CD14-positive monocyte (primary cell): Measurements from ENCODE around the gene YDJC. TPM values are rescaled to one million over a fixed set of nuclear protein-coding genes. Genes with fewer than 3 reads are reported as not detected.
A peak's percentile ranks its signal among the peaks of the same experiment; 100 is the strongest.

ENCODE experiments used
- DNase-seq, 3 donors: peaks; one replicate each; pipeline ENCODE4 v3.0.0-alpha.2; 2011 to 2022
- H2AFZ ChIP-seq: 2 replicates; pipeline ENCODE4 v1.6.0; 2012; ENCODE audit warnings: mild to moderate bottlenecking, low read depth, low read length, inconsistent platforms; ENCODE audit not compliant: insufficient read depth, poor library complexity, severe bottlenecking
- H3K27ac ChIP-seq, 2 donors: 1 replicate in 1 of 2; 2 replicates in 1 of 2; pipeline ENCODE4 v1.5.1; 2012 to 2013; ENCODE audit warnings: low read length in 2 of 2, control low read depth in 1 of 2, inconsistent platforms in 1 of 2, low read depth in 1 of 2, mild to moderate bottlenecking in 1 of 2
- H3K27me3 ChIP-seq, 2 donors: one replicate each; pipeline versions ENCODE4 v1.6.0 to v1.6.1; 2011 to 2013; ENCODE audit warnings: low read length in 2 of 2; ENCODE audit not compliant: control insufficient read depth in 2 of 2, insufficient read depth in 2 of 2
- H3K36me3 ChIP-seq, 2 donors: replicated peaks in 1 of 2; 1 replicate in 1 of 2; 2 replicates in 1 of 2; pipeline versions ENCODE4 v1.5.1 to v1.6.1; 2012 to 2013; ENCODE audit warnings: low read length in 2 of 2, control low read depth in 1 of 2, inconsistent platforms in 1 of 2, mild to moderate bottlenecking in 1 of 2; ENCODE audit not compliant: insufficient read depth in 2 of 2, control insufficient read depth in 1 of 2
- H3K4me1 ChIP-seq, 2 donors: 1 replicate in 1 of 2; 2 replicates in 1 of 2; pipeline versions ENCODE4 v1.5.1 to v1.6.1; 2012 to 2013; ENCODE audit warnings: low read length in 2 of 2, control low read depth in 1 of 2, inconsistent platforms in 1 of 2, mild to moderate bottlenecking in 1 of 2, moderate library complexity in 1 of 2; ENCODE audit not compliant: insufficient read depth in 2 of 2, control insufficient read depth in 1 of 2
- H3K4me2 ChIP-seq: replicated peaks from 2 replicates; pipeline ENCODE3; 2012; ENCODE audit warnings: low read length, moderate library complexity, mild to moderate bottlenecking; ENCODE audit not compliant: poor library complexity, severe bottlenecking; ENCODE audit errors: extremely low read depth
- H3K4me3 ChIP-seq, 3 experiments: fragments of 200-600 bp in 1 of 3; sonication (generic) in 1 of 3; replicated peaks in 1 of 3; 1 replicate in 2 of 3; 2 replicates in 1 of 3; pipeline ENCODE4 v1.5.1; 2011 to 2013; ENCODE audit warnings: low read length in 3 of 3, mild to moderate bottlenecking in 3 of 3, control low read depth in 2 of 3, low read depth in 2 of 3, inconsistent platforms in 1 of 3, moderate library complexity in 1 of 3
- H3K79me2 ChIP-seq: 2 replicates; pipeline ENCODE4 v1.6.0; 2012; ENCODE audit warnings: mild to moderate bottlenecking, control low read depth, inconsistent platforms, low read length, moderate library complexity; ENCODE audit not compliant: insufficient read depth
- H3K9ac ChIP-seq: 2 replicates; pipeline ENCODE4 v1.6.0; 2017; ENCODE audit warnings: low read length, mild to moderate bottlenecking; ENCODE audit not compliant: insufficient read depth, poor library complexity, severe bottlenecking
- H3K9me3 ChIP-seq, 2 donors: replicated peaks in 1 of 2; 1 replicate in 1 of 2; 2 replicates in 1 of 2; pipeline versions ENCODE4 v1.5.1 to v1.6.1; 2012 to 2013; ENCODE audit warnings: low read length in 2 of 2, control low read depth in 1 of 2; ENCODE audit not compliant: control insufficient read depth in 1 of 2, insufficient read depth in 1 of 2
- H4K20me1 ChIP-seq: 2 replicates; pipeline ENCODE4 v1.6.0; 2012; ENCODE audit warnings: mild to moderate bottlenecking, low read length, control low read depth, moderate library complexity; ENCODE audit not compliant: insufficient read depth
- H3K27ac Mint-ChIP-seq, 7 donors: one replicate each; pipeline ENCODE4 v1.8.0; 2020; ENCODE audit warnings: mild to moderate bottlenecking in 7 of 7, mixed read lengths in 7 of 7, moderate library complexity in 6 of 7, inconsistent platforms in 2 of 7
- H3K27me3 Mint-ChIP-seq, 3 donors: one replicate each; pipeline ENCODE4 v1.8.0; 2021 to 2022; ENCODE audit warnings: low read depth in 3 of 3, mild to moderate bottlenecking in 3 of 3, mixed read lengths in 3 of 3, moderate library complexity in 3 of 3, inconsistent platforms in 1 of 3
- H3K36me3 Mint-ChIP-seq, 2 donors: one replicate each; pipeline ENCODE4 v1.8.0; 2020; ENCODE audit warnings: mixed read lengths in 2 of 2, inconsistent platforms in 1 of 2, mild to moderate bottlenecking in 1 of 2
- H3K4me1 Mint-ChIP-seq: one replicate; pipeline ENCODE4 v1.8.0; 2020; ENCODE audit warnings: mild to moderate bottlenecking, mixed read lengths
- H3K4me3 Mint-ChIP-seq, 2 donors: one replicate each; pipeline ENCODE4 v1.8.0; 2020; ENCODE audit warnings: mild to moderate bottlenecking in 2 of 2, mixed read lengths in 2 of 2, moderate library complexity in 1 of 2
- H3K9me3 Mint-ChIP-seq, 7 donors: one replicate each; pipeline ENCODE4 v1.8.0; 2020 to 2022; ENCODE audit warnings: mixed read lengths in 7 of 7, mild to moderate bottlenecking in 6 of 7, moderate library complexity in 6 of 7, inconsistent platforms in 2 of 7
- CTCF ChIP-seq: fragments of 200-600 bp; IDR thresholded peaks from one replicate; pipeline ENCODE4 v1.8.0; 2022; ENCODE audit warnings: antibody characterized with exemption, mild to moderate bottlenecking
- WGBS: methylation state at CpG from one replicate; pipeline ENCODE4 v1.1.5; 2013; ENCODE audit warnings: missing lambda C conversion rate; ENCODE audit not compliant: insufficient coverage; 5-methylcytosine and 5-hydroxymethylcytosine counted together
- intact Hi-C, 2 donors: fragments of 100-400 bp; cut with micrococcal nuclease; formaldehyde crosslinking; loops; one replicate each; pipeline versions ENCODE4 v1.15.0 to v1.15.1; 2023
- polyA plus RNA-seq, 3 donors: library from polyadenylated mRNA; depleted of rRNA in 1 of 3; unstranded in 2 of 3; stranded (reverse) in 1 of 3; fragments of 300-500 nt in 2 of 3; fragments of >200 nt in 1 of 3; fragmentation: Illumina TruSeq in 2 of 3; gene quantifications; 1 replicate in 2 of 3; 2 replicates in 1 of 3; pipeline ENCODE4 v1.2.3, GENCODE V29; 2012 to 2021

YDJC gene
- polyA plus RNA-seq, 3 donors: 26.5 to 32.9 (median 26.7) TPM

DNA sequence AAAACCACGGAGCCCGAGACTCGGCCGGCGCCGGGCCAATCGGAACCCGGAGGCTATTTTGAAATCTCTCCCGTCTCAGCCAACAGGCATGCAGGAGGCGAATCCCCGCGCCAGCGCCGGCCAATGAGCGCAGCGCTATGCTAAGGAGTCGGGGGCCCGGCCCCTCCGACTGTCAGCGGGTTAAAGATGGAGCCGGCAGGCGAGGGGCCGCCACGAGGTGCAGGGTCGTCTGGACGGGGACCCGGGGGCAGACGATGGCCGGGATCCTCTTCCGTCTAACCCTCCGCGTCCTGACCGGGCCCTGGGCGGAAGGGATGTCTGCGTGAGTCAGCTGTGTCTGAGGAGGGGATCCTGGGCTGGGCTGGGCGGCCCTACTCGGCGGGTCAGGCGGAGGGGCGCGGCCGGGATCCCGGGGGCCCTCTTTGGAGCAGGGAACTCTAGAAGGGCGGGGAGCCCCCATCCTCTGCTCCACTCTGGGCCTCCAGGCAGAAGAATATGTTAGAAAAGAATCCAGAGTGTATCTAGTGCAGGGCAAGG lies 22.3 kb upstream of the YDJC start:
- Mint-ChIP-seq H3K4me3 (peak overlapping the region; percentile 83 to 93), H3K27ac (peak overlapping the region in 5 of 7 donors; percentile 43 to 80 (median 57)), H3K36me3 (peaks cover 7 to 16% of the 10 kb centered on the region in 2 donors), H3K9me3 (peaks cover 0 to 5% (median 0%) of the 10 kb centered on the region in 7 donors), H3K27me3 (peaks cover 6 to 8% (median 6%) of the 10 kb centered on the region in 3 donors), H3K4me1 (peaks cover 27% of the 10 kb centered on the region)
- H3K9ac ChIP-seq: peak overlapping the region; percentile 72
- H3K27me3 ChIP-seq: no peaks in the 10 kb centered on the region
- H3K9me3 ChIP-seq: no peaks in the 10 kb centered on the region
- no peaks in the 10 kb centered on the region for H3K79me2 ChIP-seq
- peak overlapping the region in 1 of 2 donors; percentile 69 for H3K27ac ChIP-seq
- peaks cover 3% of the 10 kb centered on the region for H4K20me1 ChIP-seq
- H3K4me3 ChIP-seq: peak overlapping the region; percentile 34 to 77 (median 60)
- peak; percentile 72 to 86 (median 76) for DNase-seq
- intact Hi-C loops: loop anchor here in 1 of 2 donors (10.0 kb wide), 1 partner anchor 283 kb away; no protein-coding TSS in a partner anchor
- peaks cover 2 to 5% of the 10 kb centered on the region in 2 donors for H3K36me3 ChIP-seq
- H2AFZ ChIP-seq: peak overlapping the region; percentile 92
- peaks cover 23 to 35% of the 10 kb centered on the region in 2 donors for H3K4me1 ChIP-seq
- TF ChIP-seq CTCF: no peak
- WGBS: 0% methylated on average over 39 of the region's 44 CpGs
- H3K4me2 ChIP-seq: peak overlapping the region; percentile 87

DNA sequence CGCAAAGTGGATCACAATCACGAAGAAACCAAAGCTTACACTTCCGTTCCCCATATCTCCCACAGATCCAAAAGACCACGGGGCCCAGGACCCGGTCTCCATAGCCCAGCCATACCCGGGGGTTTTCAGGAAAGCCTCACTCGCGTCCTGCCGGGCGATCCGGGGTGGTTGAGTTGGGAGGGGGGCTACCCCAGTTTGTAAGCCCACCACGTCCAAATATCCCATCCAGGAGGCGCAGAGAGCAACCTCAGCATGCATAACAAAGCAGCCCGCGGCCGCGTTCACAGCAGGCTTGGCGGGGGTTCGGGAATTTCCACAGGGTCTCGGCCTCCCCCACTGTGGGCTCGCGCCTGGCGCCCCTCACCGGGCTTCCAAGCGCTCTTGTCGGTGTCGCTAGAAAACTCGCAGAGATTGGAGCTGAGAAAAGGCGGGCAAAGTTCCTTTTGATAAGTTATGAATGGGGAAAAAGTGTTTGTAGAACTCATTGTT lies 21.7 kb upstream of the YDJC start:
- peak overlapping the region; percentile 72 for H3K9ac ChIP-seq
- Mint-ChIP-seq H3K4me1 (peaks cover 25% of the 10 kb centered on the region), H3K36me3 (peaks cover 7 to 16% of the 10 kb centered on the region in 2 donors), H3K27me3 (peaks cover 2 to 5% (median 4%) of the 10 kb centered on the region in 3 donors), H3K27ac (peak overlapping the region; percentile 26 to 91 (median 54)), H3K4me3 (peak overlapping the region; percentile 83 to 93), H3K9me3 (peaks cover 0 to under 1% (median 0%) of the 10 kb centered on the region in 7 donors)
- peaks cover 2 to 5% of the 10 kb centered on the region in 2 donors for H3K36me3 ChIP-seq
- intact Hi-C loops: loop anchor here in 1 of 2 donors (10.0 kb wide), 1 partner anchor 283 kb away; no protein-coding TSS in a partner anchor
- no peak for TF ChIP-seq CTCF
- no peaks in the 10 kb centered on the region for H3K27me3 ChIP-seq
- under 1% methylated on average over 18 of the region's 29 CpGs for WGBS
- peak overlapping the region in 1 of 2 donors; percentile 69 for H3K27ac ChIP-seq
- H3K4me2 ChIP-seq: peak overlapping the region; percentile 87
- H3K79me2 ChIP-seq: no peaks in the 10 kb centered on the region
- H3K4me1 ChIP-seq: peaks cover 20 to 30% of the 10 kb centered on the region in 2 donors
- H3K4me3 ChIP-seq: peak overlapping the region; percentile 30 to 77 (median 60)
- H2AFZ ChIP-seq: peak overlapping the region; percentile 92
- no peak for DNase-seq
- H3K9me3 ChIP-seq: no peaks in the 10 kb centered on the region
- H4K20me1 ChIP-seq: peaks cover 6% of the 10 kb centered on the region
